Activated CD8-positive, alpha-beta T cell treated with anti-CD3 and anti-CD28 coated beads, Interleukin-2, amount 10 ng/mL, durations not matched to agents 7 days and 5 days (primary cell): Measurements from ENCODE around the gene CCDC17. TPM values are rescaled to one million over a fixed set of nuclear protein-coding genes. Genes with fewer than 3 reads are reported as not detected.

Experiments used
- ATAC-seq: fragments of 150-1000 bp; cut with Tn5 transposase; one replicate; pipeline ENCODE4 v1.10.0; 2021; ENCODE audit warnings: moderate library complexity
- CTCF ChIA-PET: fragments of 350-600 bp; sonication (Branson Sonifier 250); formaldehyde crosslinking; loops from one replicate; lab custom pipeline; 2021; ENCODE audit warnings: antibody characterized with exemption; lab: Charles Lee
- POLR2A ChIA-PET: fragments of 350-600 bp; sonication (Branson Sonifier 250); formaldehyde crosslinking; loops from one replicate; lab custom pipeline; 2021; ENCODE audit warnings: antibody characterized with exemption; lab: Charles Lee
- DNase-seq: peaks from one replicate; pipeline ENCODE4 v3.0.0-alpha.2; 2020
- H3K27ac Mint-ChIP-seq: one replicate; pipeline ENCODE4 v1.8.0; 2021; ENCODE audit warnings: mild to moderate bottlenecking, mixed read lengths
- H3K27me3 Mint-ChIP-seq: one replicate; pipeline ENCODE4 v1.8.0; 2021; ENCODE audit warnings: low read depth, mixed read lengths
- H3K36me3 Mint-ChIP-seq: one replicate; pipeline ENCODE4 v1.8.0; 2021; ENCODE audit warnings: low read depth, mixed read lengths
- H3K4me1 Mint-ChIP-seq: one replicate; pipeline ENCODE4 v1.8.0; 2021; ENCODE audit warnings: low read depth, mixed read lengths
- H3K4me3 Mint-ChIP-seq: one replicate; pipeline ENCODE4 v1.8.0; 2021; ENCODE audit warnings: mild to moderate bottlenecking, mixed read lengths
- H3K9me3 Mint-ChIP-seq: one replicate; pipeline ENCODE4 v1.8.0; 2022; ENCODE audit warnings: mixed read lengths; ENCODE audit not compliant: insufficient read depth
- total RNA-seq, 2 experiments: library from RNA; stranded (reverse); gene quantifications; one replicate each; pipeline ENCODE4 v1.2.3, GENCODE V29; 2021

CCDC17 gene
- total RNA-seq = 1 to 10 TPM; 2.5 to 2.6 TPM

DNA sequence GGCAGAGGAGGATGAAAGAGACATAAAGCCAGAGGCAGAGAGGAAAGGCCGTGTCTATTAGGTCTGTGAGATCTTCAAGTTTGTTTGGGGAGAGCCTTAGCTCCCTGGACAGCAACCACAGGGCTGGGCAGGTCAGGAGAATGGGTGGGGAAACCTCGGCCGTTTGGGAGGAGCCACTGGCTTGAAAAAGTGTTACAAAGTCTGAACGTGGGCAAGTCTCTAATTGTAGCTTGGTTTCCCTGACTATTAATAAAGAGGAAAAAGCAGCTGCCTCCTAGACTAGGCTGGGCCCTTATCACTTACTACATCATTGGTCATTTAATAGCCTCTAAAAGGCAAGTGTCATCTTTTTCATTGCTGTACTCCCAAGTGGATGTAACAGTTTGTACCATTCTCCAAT lies at the start of gene CCDC17:
TSS of gene CCDC17 (minus strand) at position 83 of the 400 bp plus-strand sequence. CDS start 145 bp downstream, outside the sequence.
- Mint-ChIP-seq H3K27ac (no peak within 1 kb of the TSS), H3K27me3 (no peaks in the 10 kb centered on the region), H3K4me1 (no peaks in the 10 kb centered on the region), H3K4me3 (no peak within 1 kb of the TSS), H3K9me3 (no peaks in the 10 kb centered on the region), H3K36me3 (peaks cover 29% of the 10 kb centered on the region)
- POLR2A ChIA-PET = no interaction called here
- CTCF ChIA-PET = no interaction called here
- ATAC-seq (no peak), DNase-seq (no peak)

DNA sequence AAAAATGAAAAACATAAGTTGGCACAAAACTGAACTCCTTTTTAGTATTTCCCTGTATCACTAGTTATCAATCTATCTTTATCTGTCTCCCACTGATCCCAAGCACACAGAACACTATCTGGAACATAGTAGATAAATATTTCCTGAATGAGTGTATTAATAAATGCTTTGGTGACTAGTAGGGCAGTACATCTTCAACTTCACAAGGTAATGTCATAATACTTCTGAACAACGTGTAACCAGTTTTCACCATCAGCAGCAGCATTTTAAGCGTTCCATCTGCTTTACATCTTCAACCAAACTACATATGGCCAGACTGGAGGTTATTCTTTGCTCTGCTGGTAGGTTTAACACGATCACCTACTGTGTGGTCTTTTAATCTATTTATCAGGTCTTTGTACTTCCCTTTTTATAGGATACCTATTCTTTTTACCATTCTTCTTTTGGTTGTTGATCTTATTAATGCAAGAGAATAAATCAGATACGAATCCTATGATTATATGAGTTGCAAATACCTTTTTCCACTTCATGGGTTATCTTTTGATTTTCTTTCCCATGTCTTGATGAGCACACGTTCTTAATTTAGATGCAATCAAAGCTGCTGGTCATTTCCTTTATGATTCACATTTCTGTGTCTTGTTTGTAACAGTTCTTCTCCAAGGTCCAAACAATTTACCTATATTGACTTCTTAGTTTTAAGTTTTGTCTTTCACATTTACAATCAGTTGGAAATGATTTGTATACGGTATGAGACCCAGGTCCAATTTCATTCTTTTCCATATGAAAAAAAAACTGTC lies 46.2 kb upstream of the CCDC17 start:
- ChIA-PET POLR2A (interaction anchor here (1.3 kb wide), 1 partner anchor 16 kb away, joined by 4 read pairs; the partner anchor contains the start of gene GPBP1L1), CTCF (interaction anchor here (1.2 kb wide), 1 partner anchor 12 kb away, joined by 3 read pairs; no protein-coding TSS in a partner anchor)
- Mint-ChIP-seq H3K36me3 (peaks cover 23% of the 10 kb centered on the region), H3K9me3 (no peaks in the 10 kb centered on the region), H3K4me3 (no peak overlapping the region), H3K27ac (no peak overlapping the region), H3K27me3 (no peaks in the 10 kb centered on the region), H3K4me1 (no peaks in the 10 kb centered on the region)
- no peak for ATAC-seq
- DNase-seq = no peak

DNA sequence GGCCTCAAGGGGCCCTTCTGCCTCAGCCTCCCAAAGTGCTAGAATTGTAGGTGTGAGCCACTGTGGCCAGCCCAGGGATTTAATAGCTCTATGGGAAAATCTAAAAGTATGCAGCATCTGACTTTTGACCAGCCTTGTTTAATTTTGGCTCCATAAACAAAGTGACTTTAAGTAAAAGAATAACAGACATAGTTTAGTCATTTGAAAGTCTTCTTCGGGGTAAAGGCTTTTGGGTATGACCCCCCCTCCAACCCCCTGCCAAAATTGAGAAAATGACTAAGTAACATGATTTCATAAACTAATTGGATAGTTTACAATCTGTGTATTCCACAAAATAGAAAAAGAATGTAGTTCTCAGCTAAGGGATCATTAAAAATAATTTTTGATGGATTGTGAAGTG lies 45.5 kb upstream of the CCDC17 start:
- Mint-ChIP-seq H3K4me3 (no peak overlapping the region), H3K36me3 (peaks cover 22% of the 10 kb centered on the region), H3K27me3 (no peaks in the 10 kb centered on the region), H3K4me1 (no peaks in the 10 kb centered on the region), H3K27ac (no peak overlapping the region), H3K9me3 (no peaks in the 10 kb centered on the region)
- DNase-seq = no peak
- ATAC-seq = no peak
- ChIA-PET CTCF (interaction anchor here (1.2 kb wide), 1 partner anchor 13 kb away, joined by 3 read pairs; no protein-coding TSS in a partner anchor), POLR2A (interaction anchor here (0.6 to 1.0 kb wide), 2 partner anchors 17 to 294 kb away, joined by 3 to 9 read pairs; partner anchors contain the start of gene GPBP1L1)

DNA sequence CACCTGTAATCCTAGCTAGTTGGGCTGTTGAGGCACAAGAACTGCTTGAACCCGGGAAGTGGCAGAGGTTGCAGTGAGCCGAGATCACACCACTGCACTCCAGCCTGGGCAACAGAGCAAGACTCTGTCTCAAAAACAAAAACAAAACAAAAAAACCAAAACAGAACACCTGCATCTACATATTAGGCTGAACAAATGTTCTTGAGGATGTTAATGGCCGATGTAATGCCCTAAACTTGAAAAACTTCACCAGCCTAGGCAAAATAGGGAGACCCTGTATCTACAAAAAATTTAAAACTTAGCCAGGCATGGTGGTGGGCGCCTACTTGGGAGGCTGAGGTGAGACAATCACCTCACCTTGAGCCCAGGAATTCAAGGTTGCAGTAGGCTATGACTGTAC lies 44.7 kb upstream of the CCDC17 start:
- POLR2A ChIA-PET = interaction anchor here (0.6 to 1.0 kb wide), 2 partner anchors 17 to 293 kb away, joined by 3 to 9 read pairs; partner anchors contain the start of gene GPBP1L1
- CTCF ChIA-PET = interaction anchor here (1.2 kb wide), 1 partner anchor 14 kb away, joined by 3 read pairs; no protein-coding TSS in a partner anchor
- no peaks in the 10 kb centered on the region for H3K4me1 Mint-ChIP-seq
- ATAC-seq (no peak), DNase-seq (no peak)
- no peaks in the 10 kb centered on the region for H3K27me3 Mint-ChIP-seq
- no peak overlapping the region for H3K27ac Mint-ChIP-seq
- H3K36me3 Mint-ChIP-seq = peaks cover 22% of the 10 kb centered on the region
- no peak overlapping the region for H3K4me3 Mint-ChIP-seq
- no peaks in the 10 kb centered on the region for H3K9me3 Mint-ChIP-seq

DNA sequence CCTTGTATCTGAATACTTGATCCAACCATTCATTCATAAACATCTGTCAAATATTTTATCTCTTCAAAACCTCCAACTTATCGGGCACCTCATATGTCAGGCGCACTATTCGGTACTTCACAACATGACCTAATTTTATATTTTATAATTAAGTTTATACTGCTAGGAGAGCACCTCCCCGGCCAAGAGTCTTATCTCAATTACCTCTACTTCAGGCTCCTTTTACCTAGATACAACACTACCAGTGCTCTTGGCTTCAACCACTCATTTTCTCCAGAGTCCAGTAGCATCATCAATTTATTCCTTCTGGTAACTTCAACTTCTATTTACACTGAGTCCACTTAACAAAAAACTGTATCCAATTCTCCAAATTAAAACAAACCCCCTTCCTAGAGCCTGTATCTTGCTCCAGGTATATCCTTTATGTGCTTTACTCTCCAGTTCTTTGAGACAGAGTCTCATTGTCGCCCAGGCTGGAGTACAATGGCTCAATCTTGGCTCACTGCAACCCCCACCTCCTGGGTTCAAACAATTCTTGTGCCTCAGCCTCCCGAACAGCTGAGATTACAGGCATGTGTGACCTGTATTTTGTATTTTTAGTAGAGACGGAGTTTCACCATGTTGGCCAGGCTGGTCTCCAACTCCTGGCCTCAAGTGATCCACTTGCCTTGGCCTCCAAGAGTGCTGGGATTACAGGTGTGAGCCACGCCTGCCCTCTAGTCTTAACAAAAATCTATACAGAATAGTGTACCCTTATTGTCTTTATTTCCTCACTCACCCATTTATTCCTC lies 43.7 kb upstream of the CCDC17 start:
- ChIA-PET POLR2A (no interaction called here), CTCF (no interaction called here)
- Mint-ChIP-seq H3K9me3 (no peaks in the 10 kb centered on the region), H3K27ac (no peak overlapping the region), H3K4me1 (no peaks in the 10 kb centered on the region), H3K27me3 (no peaks in the 10 kb centered on the region), H3K4me3 (no peak overlapping the region), H3K36me3 (peaks cover 15% of the 10 kb centered on the region)
- ATAC-seq (no peak), DNase-seq (no peak)

DNA sequence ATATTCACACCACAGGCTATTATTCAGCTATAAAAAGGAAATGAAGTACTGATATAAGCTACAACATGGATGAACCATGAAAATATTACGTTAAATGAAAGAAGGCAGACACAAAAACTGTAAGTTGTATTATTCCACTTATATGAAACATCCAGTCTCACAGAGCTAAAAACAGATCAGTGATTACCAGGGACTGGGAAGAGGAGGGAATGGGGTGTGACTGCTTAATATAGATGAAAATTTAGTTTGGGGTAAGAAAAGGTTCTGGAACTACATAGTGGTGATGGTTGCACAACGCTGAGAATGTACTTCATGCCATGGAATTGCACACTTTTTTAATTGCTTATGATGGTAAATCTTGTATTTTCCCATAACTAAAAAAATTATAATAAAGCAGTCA lies 43.0 kb upstream of the CCDC17 start:
- DNase-seq (no peak), ATAC-seq (no peak)
- Mint-ChIP-seq H3K4me3 (no peak overlapping the region), H3K9me3 (no peaks in the 10 kb centered on the region), H3K36me3 (peaks cover 15% of the 10 kb centered on the region), H3K4me1 (no peaks in the 10 kb centered on the region), H3K27me3 (no peaks in the 10 kb centered on the region), H3K27ac (no peak overlapping the region)
- POLR2A ChIA-PET = no interaction called here
- CTCF ChIA-PET = no interaction called here

DNA sequence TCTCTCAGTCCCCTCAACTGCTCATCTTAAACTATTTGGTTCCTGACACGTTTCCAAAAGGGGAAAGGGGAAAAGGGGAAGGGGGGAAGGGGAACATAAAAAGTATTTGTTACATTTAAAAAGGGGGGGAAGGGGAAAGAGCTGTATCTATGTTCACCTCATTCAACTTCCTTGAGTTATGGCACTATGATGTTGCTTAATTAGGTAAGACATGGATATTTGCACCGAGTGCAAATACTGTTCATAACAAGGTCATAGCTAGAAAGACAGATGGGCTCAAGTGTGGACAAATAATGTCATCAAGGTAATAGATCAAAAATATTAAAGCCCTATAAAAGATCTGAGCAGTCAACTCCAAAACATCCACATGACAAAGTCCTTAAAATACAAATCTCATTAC lies 36.5 kb upstream of the CCDC17 start:
- ChIA-PET POLR2A (interaction anchor here (0.6 kb wide), 1 partner anchor 70 kb away, joined by 4 read pairs; no protein-coding TSS in a partner anchor), CTCF (no interaction called here)
- no peak overlapping the region for H3K27ac Mint-ChIP-seq
- H3K4me1 Mint-ChIP-seq = no peaks in the 10 kb centered on the region
- peaks cover 34% of the 10 kb centered on the region for H3K36me3 Mint-ChIP-seq
- no peaks in the 10 kb centered on the region for H3K27me3 Mint-ChIP-seq
- no peak for DNase-seq
- H3K4me3 Mint-ChIP-seq = no peak overlapping the region
- no peak for ATAC-seq
- no peaks in the 10 kb centered on the region for H3K9me3 Mint-ChIP-seq

DNA sequence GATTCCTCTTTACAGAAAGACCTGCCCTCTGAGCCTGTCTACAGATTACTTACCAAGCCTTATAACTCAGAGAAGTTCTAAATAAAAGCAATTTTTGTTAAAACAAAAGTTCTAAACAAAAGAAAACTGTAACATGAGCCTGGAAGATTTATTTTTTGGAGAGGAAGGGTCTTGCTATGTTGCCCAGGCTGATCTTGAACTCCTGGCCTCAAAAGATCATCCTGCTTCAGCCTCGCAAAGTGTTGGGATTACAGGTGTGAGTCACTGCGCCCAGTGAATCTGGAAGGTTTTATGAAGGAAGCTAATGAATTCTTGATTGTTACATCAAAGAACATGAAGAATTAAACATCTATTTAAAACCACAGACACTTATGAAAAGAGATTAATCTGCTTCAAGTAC lies 35.4 kb upstream of the CCDC17 start:
- ATAC-seq = no peak
- CTCF ChIA-PET = no interaction called here

DNA sequence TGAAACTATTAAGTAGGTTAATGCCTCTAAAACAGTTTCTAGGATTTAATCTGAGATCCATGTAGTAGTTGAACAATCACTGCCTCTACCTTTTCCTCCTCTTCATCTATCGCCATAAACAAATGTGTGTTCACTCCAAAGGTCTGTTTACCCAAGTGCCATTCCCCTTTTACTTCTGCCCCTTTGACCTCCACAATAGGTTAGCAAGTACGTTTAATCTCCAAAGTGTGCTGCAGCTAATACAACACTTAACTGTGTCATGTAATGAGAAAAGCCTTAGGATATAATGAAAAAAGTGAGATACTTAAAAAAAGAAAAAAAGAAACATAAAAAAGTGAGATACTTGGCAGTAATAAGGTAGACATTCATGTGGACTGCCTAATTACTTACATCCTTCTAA lies 34.3 kb upstream of the CCDC17 start:
- CTCF ChIA-PET = no interaction called here
- no peak for ATAC-seq
- no peaks in the 10 kb centered on the region for H3K27me3 Mint-ChIP-seq
- no peak overlapping the region for H3K27ac Mint-ChIP-seq
- H3K4me1 Mint-ChIP-seq = no peaks in the 10 kb centered on the region
- POLR2A ChIA-PET = no interaction called here
- no peak overlapping the region for H3K4me3 Mint-ChIP-seq
- peaks cover 41% of the 10 kb centered on the region for H3K36me3 Mint-ChIP-seq
- DNase-seq = no peak
- no peaks in the 10 kb centered on the region for H3K9me3 Mint-ChIP-seq

More for the DNA sequence above, 35.4 kb upstream of the CCDC17 start:
- DNase-seq = no peak
- no peaks in the 10 kb centered on the region for H3K27me3 Mint-ChIP-seq
- no peaks in the 10 kb centered on the region for H3K9me3 Mint-ChIP-seq
- POLR2A ChIA-PET = no interaction called here
- no peaks in the 10 kb centered on the region for H3K4me1 Mint-ChIP-seq
- H3K4me3 Mint-ChIP-seq = no peak overlapping the region
- peaks cover 41% of the 10 kb centered on the region for H3K36me3 Mint-ChIP-seq
- no peak overlapping the region for H3K27ac Mint-ChIP-seq

DNA sequence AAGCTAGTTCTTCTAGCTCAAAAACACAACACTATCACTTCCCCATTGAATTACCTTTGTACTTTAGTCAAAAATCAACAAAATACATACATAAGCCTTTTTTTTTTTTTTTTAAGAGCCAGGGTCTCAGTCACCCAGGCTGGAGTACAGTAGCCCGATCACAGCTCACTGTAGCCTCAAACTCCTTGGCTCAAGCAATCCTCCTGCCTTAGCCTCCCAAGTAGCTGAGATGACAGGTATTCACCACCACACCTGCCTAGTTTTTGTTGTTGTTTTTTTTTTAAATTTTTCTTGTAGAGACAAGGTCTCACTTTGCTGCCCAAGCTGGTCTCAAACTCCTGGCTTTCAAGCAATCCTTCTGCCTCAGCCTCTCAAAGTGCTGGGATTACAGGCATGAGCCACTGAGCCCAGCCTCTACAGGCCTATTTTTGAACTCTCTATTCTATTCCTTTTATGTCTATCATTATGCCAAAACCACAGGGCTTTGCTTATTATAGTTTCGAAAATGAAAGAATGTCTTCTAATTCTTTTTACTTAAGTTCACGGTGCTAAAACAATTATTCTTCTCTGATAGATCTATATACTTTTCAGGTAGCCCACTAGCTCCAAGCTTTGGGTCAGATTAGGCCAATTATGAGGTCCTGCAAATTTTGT lies 32.8 kb upstream of the CCDC17 start:
- Mint-ChIP-seq H3K9me3 (no peaks in the 10 kb centered on the region), H3K4me1 (no peaks in the 10 kb centered on the region), H3K27me3 (no peaks in the 10 kb centered on the region), H3K36me3 (peaks cover 50% of the 10 kb centered on the region), H3K27ac (no peak overlapping the region), H3K4me3 (no peak overlapping the region)
- POLR2A ChIA-PET = interaction anchor here (0.7 kb wide), 1 partner anchor 29 kb away, joined by 7 read pairs; the partner anchor contains the start of gene GPBP1L1
- DNase-seq = no peak
- ATAC-seq = no peak
- CTCF ChIA-PET = interaction anchor here (0.6 kb wide), 1 partner anchor 1536 kb away, joined by 3 read pairs; no protein-coding TSS in a partner anchor

DNA sequence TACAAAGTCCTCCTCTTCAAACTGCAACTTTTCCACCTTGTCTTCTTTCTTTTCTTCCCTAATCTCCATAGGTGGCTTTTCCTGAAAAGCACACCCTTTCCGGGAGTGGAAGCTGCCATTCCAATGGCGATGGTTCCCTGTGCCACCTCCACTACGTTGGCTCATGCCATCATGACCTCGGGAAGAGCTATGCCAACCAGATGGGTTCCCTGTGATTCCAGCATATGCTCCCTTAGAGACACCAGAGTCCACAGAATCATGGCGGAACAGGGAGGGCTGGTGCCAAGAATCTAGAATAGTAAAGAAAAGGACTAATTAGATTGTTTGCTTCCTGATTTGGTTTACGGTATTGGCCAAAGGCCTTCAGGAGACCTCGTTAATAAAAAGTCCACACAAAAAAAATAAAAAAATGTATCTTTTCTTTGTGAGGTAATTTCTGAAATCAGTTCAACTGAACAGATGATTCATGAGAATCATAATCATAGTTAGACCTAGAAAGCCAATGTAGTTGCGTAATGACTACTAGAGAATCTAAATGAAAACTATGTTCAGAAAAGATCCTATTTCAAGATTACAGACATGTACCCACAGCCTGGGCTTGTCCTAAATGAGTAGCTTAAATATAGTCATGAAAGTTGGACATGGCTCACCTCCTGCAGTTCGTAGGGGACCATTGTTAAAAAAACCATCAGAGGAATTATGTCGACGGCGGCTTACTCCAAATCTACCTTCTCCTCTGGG lies 30.9 kb upstream of the CCDC17 start:
- peaks cover 56% of the 10 kb centered on the region for H3K36me3 Mint-ChIP-seq

More for the DNA sequence above, 30.9 kb upstream of the CCDC17 start:
- H3K27me3 Mint-ChIP-seq = no peaks in the 10 kb centered on the region
- H3K9me3 Mint-ChIP-seq = no peaks in the 10 kb centered on the region
- H3K4me3 Mint-ChIP-seq = no peak overlapping the region
- POLR2A ChIA-PET = interaction anchor here (0.8 kb wide), 1 partner anchor 32 kb away, joined by 3 read pairs; the partner anchor contains the start of gene GPBP1L1
- CTCF ChIA-PET = no interaction called here
- ATAC-seq (no peak), DNase-seq (no peak)
- no peak overlapping the region for H3K27ac Mint-ChIP-seq
- H3K4me1 Mint-ChIP-seq = no peaks in the 10 kb centered on the region
